Measurements from ENCODE around the gene PRKG2. TPM values are rescaled to one million over a fixed set of nuclear protein-coding genes. Genes with fewer than 3 reads are reported as not detected.

The PRKG2 gene
- total and polyA plus RNA-seq, 2 of the 13 experiments (the other 11 are each of a cell fraction or from before 2014, with no cell fraction given), result 0.04 TPM

DNA sequence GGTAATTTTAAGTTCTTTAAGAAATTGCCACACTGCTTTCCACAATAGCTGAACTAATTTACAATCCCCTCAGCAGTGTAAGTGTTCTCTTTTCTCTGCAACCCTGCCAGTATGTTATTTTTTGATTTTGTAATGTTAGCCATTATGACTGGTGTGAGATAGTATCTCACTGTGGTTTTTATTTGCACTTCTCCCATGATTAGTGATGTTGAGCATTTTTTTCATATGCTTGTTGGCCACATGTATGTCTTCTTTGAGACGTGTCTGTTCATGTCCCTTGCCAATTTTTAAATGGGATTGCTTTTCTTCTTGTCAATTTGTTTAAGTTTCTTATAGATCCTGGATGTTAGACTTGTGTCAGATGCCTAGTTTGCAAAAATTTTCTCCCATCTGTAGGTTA lies 98.5 kb downstream of the PRKG2 start (continued):
- TF ChIP-seq, protein P1, sequence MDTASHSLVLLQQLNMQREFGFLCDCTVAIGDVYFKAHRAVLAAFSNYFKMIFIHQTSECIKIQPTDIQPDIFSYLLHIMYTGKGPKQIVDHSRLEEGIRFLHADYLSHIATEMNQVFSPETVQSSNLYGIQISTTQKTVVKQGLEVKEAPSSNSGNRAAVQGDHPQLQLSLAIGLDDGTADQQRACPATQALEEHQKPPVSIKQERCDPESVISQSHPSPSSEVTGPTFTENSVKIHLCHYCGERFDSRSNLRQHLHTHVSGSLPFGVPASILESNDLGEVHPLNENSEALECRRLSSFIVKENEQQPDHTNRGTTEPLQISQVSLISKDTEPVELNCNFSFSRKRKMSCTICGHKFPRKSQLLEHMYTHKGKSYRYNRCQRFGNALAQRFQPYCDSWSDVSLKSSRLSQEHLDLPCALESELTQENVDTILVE (CRISPR knock-in tag; IDR thresholded peaks at IDR 0.05), result no peak
- TF ChIP-seq ZNF468 (CRISPR knock-in tag; IDR thresholded peaks at IDR 0.05), result no peak
- TF ChIP-seq, protein P2, sequence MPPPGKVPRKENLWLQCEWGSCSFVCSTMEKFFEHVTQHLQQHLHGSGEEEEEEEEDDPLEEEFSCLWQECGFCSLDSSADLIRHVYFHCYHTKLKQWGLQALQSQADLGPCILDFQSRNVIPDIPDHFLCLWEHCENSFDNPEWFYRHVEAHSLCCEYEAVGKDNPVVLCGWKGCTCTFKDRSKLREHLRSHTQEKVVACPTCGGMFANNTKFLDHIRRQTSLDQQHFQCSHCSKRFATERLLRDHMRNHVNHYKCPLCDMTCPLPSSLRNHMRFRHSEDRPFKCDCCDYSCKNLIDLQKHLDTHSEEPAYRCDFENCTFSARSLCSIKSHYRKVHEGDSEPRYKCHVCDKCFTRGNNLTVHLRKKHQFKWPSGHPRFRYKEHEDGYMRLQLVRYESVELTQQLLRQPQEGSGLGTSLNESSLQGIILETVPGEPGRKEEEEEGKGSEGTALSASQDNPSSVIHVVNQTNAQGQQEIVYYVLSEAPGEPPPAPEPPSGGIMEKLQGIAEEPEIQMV (CRISPR knock-in tag; IDR thresholded peaks at IDR 0.05; ENCODE audit: low read depth), result no peak

DNA sequence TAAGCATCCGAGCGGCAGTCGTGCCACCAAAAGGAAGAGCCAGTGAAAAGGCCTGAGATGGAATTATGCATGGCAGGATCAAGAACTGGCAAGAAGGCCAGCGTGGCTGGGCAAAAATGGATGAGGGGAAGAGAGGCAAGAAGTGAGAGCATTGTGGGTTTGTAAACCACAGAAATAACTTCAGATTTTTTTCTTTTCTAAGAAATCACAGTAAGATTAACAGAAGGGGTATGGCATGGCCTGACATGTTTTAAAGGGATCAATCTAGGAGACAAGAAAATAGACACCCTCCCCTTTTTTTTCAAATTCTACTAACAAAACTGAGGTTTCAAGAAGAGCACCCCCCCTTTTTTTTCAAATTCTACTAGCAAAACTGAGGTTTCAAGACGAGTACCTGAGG lies 102.0 kb downstream of the PRKG2 start:
- no peaks in the 10 kb centered on the region for H3K9me3 ChIP-seq (ENCODE audit: low read length)
- intact Hi-C loops (cut with micrococcal nuclease; ENCODE audit: unreplicated experiment) (no loop called here), in situ Hi-C loops (cut with HindIII; ENCODE audit: extremely low pct_ligation_motif_present, low pct_unique_long_range_greater_than_20kb) (no loop called here)
- ATAC-seq (no peak), FAIRE-seq (no peak), DNase-seq (ENCODE audit: low spot score) (no peak)
- H3K9ac ChIP-seq (ENCODE audit: insufficient read depth, low read depth, low read length), result no peak overlapping the region
- ChIA-PET POLR2A (no interaction called here), CTCF (ENCODE audit: low intra/inter-chr PET ratio, low total read pairs) (no interaction called here)
- H3K4me3 ChIP-seq (replicated peaks in 1 of 3; ENCODE audit: insufficient read depth in 1 of 3, low read depth in 2 of 3, low read length in 3 of 3), result no peak overlapping the region
- no peak overlapping the region for H3K4me2 ChIP-seq (ENCODE audit: low read depth, low read length)
- no peaks in the 10 kb centered on the region for H3K36me3 ChIP-seq (replicated peaks in 1 of 2; ENCODE audit: control insufficient read depth in 1 of 2, insufficient read depth in 2 of 2, low read length in 2 of 2)
- no TSS peak for BruUV-seq (replicated peaks)
- no peaks in the 10 kb centered on the region for H3K27me3 ChIP-seq (ENCODE audit: control insufficient read depth in 1 of 2, insufficient read depth in 2 of 2, low read length in 2 of 2)
- no peak overlapping the region for H2AFZ ChIP-seq (ENCODE audit: low read length)
- no peaks in the 10 kb centered on the region for H4K20me1 ChIP-seq (ENCODE audit: insufficient read depth, low read length)
- H3K4me1 ChIP-seq (ENCODE audit: insufficient read depth, low read length), result no peaks in the 10 kb centered on the region
- no peaks in the 10 kb centered on the region for H3K79me2 ChIP-seq (ENCODE audit: insufficient read depth, low read length)
- 10% methylated on average over 5 of the region's 5 CpGs for WGBS (ENCODE audit: low lambda C conversion rate)
- H3K27ac ChIP-seq (ENCODE audit: extremely low read length, insufficient read depth, low read length), result no peak overlapping the region
- TF ChIP-seq, protein P3, sequence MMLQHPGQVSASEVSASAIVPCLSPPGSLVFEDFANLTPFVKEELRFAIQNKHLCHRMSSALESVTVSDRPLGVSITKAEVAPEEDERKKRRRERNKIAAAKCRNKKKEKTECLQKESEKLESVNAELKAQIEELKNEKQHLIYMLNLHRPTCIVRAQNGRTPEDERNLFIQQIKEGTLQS (CRISPR knock-in tag; IDR thresholded peaks at IDR 0.05), result no peak
- TF ChIP-seq RBFOX2 (IDR thresholded peaks at IDR 0.05; ENCODE audit: low read depth, low read length), result no peak
- TF ChIP-seq FOXK2 (IDR thresholded peaks at IDR 0.05), result no peak
- TF ChIP-seq NR1H2 (CRISPR knock-in tag; IDR thresholded peaks at IDR 0.05; ENCODE audit: borderline replicate concordance, low read depth), result no peak
- TF ChIP-seq, protein P4, sequence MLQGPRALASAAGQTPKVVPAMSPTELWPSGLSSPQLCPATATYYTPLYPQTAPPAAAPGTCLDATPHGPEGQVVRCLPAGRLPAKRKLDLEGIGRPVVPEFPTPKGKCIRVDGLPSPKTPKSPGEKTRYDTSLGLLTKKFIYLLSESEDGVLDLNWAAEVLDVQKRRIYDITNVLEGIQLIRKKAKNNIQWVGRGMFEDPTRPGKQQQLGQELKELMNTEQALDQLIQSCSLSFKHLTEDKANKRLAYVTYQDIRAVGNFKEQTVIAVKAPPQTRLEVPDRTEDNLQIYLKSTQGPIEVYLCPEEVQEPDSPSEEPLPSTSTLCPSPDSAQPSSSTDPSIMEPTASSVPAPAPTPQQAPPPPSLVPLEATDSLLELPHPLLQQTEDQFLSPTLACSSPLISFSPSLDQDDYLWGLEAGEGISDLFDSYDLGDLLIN (CRISPR knock-in tag; IDR thresholded peaks at IDR 0.05; ENCODE audit: borderline replicate concordance), result no peak
- TF ChIP-seq, protein P5, sequence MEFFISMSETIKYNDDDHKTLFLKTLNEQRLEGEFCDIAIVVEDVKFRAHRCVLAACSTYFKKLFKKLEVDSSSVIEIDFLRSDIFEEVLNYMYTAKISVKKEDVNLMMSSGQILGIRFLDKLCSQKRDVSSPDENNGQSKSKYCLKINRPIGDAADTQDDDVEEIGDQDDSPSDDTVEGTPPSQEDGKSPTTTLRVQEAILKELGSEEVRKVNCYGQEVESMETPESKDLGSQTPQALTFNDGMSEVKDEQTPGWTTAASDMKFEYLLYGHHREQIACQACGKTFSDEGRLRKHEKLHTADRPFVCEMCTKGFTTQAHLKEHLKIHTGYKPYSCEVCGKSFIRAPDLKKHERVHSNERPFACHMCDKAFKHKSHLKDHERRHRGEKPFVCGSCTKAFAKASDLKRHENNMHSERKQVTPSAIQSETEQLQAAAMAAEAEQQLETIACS (CRISPR knock-in tag; IDR thresholded peaks at IDR 0.05), result no peak
- TF ChIP-seq ZNF790 (CRISPR knock-in tag; IDR thresholded peaks at IDR 0.05; ENCODE audit: borderline replicate concordance), result no peak
- TF ChIP-seq, protein P6, sequence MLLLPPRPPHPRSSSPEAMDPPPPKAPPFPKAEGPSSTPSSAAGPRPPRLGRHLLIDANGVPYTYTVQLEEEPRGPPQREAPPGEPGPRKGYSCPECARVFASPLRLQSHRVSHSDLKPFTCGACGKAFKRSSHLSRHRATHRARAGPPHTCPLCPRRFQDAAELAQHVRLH (CRISPR knock-in tag; IDR thresholded peaks at IDR 0.05; ENCODE audit: borderline replicate concordance, low read depth), result no peak
- TF ChIP-seq ZNF605 (CRISPR knock-in tag; IDR thresholded peaks at IDR 0.05), result no peak
- TF ChIP-seq SYNCRIP (IDR thresholded peaks at IDR 0.05; ENCODE audit: insufficient read depth, low read depth, low read length), result no peak
- TF ChIP-seq ZNF235 (CRISPR knock-in tag; IDR thresholded peaks at IDR 0.05; ENCODE audit: borderline replicate concordance), result no peak
- TF ChIP-seq TBX2 (CRISPR knock-in tag; IDR thresholded peaks at IDR 0.05; ENCODE audit: borderline replicate concordance), result no peak
- TF ChIP-seq, protein P7, sequence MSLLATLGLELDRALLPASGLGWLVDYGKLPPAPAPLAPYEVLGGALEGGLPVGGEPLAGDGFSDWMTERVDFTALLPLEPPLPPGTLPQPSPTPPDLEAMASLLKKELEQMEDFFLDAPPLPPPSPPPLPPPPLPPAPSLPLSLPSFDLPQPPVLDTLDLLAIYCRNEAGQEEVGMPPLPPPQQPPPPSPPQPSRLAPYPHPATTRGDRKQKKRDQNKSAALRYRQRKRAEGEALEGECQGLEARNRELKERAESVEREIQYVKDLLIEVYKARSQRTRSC (CRISPR knock-in tag; IDR thresholded peaks at IDR 0.05; ENCODE audit: low read depth), result no peak
- TF ChIP-seq XBP1 (CRISPR knock-in tag; IDR thresholded peaks at IDR 0.05), result no peak
- no peak for TF ChIP-seq MLLT10 (CRISPR knock-in tag; IDR thresholded peaks at IDR 0.05)
